Measurements from ENCODE around the gene SEC22A.

The SEC22A gene

GRCh38 chr3:123287051-123287961, 85.6 kb downstream of the SEC22A start:
- no peak for DNase-seq (ENCODE audit: low read depth in 2 of 2)

- no peak for DNase-seq (ENCODE audit: low read depth in 2 of 2)
Observed at GRCh38 chr3:123287962-123288302, 86.2 kb downstream of the SEC22A start.

- DNase-seq (ENCODE audit: low read depth in 2 of 2): no peak
Observed at GRCh38 chr3:123289391-123290106, 87.8 kb downstream of the SEC22A start.

- no peak for DNase-seq (ENCODE audit: low read depth in 2 of 2)
Observed at GRCh38 chr3:123290107-123290930, 88.6 kb downstream of the SEC22A start.

- no peak for DNase-seq (ENCODE audit: low read depth in 2 of 2)
Observed at GRCh38 chr3:123290962-123291361, 89.2 kb downstream of the SEC22A start.

GRCh38 chr3:123291404-123291803, 89.7 kb downstream of the SEC22A start:
- no peak for DNase-seq (ENCODE audit: low read depth in 2 of 2)

GRCh38 chr3:123292321-123293310, 90.9 kb downstream of the SEC22A start:
- no peak for DNase-seq (ENCODE audit: low read depth in 2 of 2)

- DNase-seq (ENCODE audit: low read depth in 2 of 2): no peak
Observed at GRCh38 chr3:123294296-123294938, 92.7 kb downstream of the SEC22A start.

- no peak for DNase-seq (ENCODE audit: low read depth in 2 of 2)
Observed at GRCh38 chr3:123295171-123295900, 93.6 kb downstream of the SEC22A start.

GRCh38 chr3:123295901-123296250, 94.1 kb downstream of the SEC22A start:
- DNase-seq (ENCODE audit: low read depth in 2 of 2): no peak

GRCh38 chr3:123296261-123296660, 94.5 kb downstream of the SEC22A start:
- DNase-seq (ENCODE audit: low read depth in 2 of 2): no peak

- no peak for DNase-seq (ENCODE audit: low read depth in 2 of 2)
Observed at GRCh38 chr3:123296836-123297626, 95.3 kb downstream of the SEC22A start.

- no peak for DNase-seq (ENCODE audit: low read depth in 2 of 2)
Observed at GRCh38 chr3:123297627-123297899, 95.8 kb downstream of the SEC22A start.

- DNase-seq (ENCODE audit: low read depth in 2 of 2): peak in 1 of 2 experiments; percentile 3
Observed at GRCh38 chr3:123298903-123299302, 97.2 kb downstream of the SEC22A start.

- no peak for DNase-seq (ENCODE audit: low read depth in 2 of 2)
Observed at GRCh38 chr3:123299581-123299980, 97.8 kb downstream of the SEC22A start.

- DNase-seq (ENCODE audit: low read depth in 2 of 2): no peak
Observed at GRCh38 chr3:123300056-123300455, 98.3 kb downstream of the SEC22A start.

- DNase-seq (ENCODE audit: low read depth in 2 of 2): no peak
Observed at GRCh38 chr3:123300583-123300982, 98.8 kb downstream of the SEC22A start.

GRCh38 chr3:123301331-123302184, 99.8 kb downstream of the SEC22A start:
- DNase-seq (ENCODE audit: low read depth in 2 of 2): no peak

Data from fibroblast of skin of left biceps (primary cell).